Stimulated activated CD8-positive, alpha-beta memory T cell treated with anti-CD3 and anti-CD28 coated beads, Interleukin-15, amount 100 ng/mL, for 48 hours (primary cell): ENCODE measurements around the gene TMA7.
"Not testable (repeated sequence)": the region's sequence is repeated elsewhere in the genome, so short reads cannot be mapped to it uniquely, and the experiment has no call there.

Source experiments
- DNase-seq, 2 donors: peaks; one replicate each; pipeline ENCODE4 v3.0.0-alpha.2; 2020; ENCODE audit warnings: low read depth in 2 of 2

TMA7 gene

GRCh38 chr3:48436477-48436787 is 3.6 kb upstream of the TMA7 start:
- DNase-seq, result no peak

- DNase-seq, result no peak
Observed at GRCh38 chr3:48436855-48437254, 3.2 kb upstream of the TMA7 start.

- DNase-seq, result no peak
Observed at GRCh38 chr3:48437812-48438211, 2.2 kb upstream of the TMA7 start.

- DNase-seq, result no peak
Observed at GRCh38 chr3:48440590-48440958, 517 bp downstream of the TMA7 start.

- no peak for DNase-seq
Observed at GRCh38 chr3:48441940-48442339, 1.9 kb downstream of the TMA7 start.

DNA sequence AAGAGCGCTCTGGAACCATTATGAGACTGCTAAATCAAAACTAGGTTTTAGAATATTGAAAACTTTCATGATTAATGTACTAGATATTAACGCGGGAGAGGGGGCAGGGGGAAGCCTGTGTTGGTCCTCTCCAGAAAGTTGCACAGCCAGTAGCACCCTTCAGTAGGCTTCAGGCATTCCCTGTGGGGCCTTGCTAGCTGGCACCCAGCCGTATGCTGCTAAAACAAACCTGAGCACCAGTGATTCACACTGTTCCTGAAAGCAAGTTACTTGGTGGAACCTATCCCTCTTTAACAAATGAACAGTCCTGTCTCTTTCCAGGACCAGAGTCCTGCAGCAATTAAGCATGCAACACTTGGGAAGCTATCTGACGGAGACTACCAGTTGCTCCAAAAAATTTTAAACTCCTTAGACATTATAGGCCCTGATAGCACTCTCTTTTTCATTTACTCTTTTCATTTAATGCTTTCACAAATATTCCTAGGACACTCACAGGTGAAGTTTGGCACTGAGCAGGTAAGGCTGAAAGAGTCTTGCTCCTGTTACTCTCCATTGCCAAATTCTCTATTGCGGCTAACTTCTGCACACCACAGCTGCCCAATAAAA is 5.3 kb downstream of the TMA7 start:
- DNase-seq, result no peak

DNA sequence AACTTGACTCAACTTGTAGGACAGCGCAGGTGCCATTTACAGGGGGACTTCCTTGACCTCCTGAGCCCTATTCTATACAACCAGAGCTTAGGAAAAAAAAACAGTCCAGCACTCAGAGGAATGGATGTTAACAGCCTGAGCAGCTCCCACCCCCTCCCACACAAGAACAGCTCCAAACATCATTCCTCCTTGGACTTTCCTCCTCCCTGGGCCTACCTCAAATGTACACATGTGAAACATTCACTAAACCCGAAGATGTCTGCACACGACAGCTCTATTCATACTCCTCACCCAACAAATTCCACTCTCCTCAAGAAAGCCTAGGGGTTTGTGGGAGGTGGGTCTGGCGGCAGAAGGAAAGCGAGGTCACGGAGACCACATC is 6.0 kb downstream of the TMA7 start:
- no peak for DNase-seq

DNA sequence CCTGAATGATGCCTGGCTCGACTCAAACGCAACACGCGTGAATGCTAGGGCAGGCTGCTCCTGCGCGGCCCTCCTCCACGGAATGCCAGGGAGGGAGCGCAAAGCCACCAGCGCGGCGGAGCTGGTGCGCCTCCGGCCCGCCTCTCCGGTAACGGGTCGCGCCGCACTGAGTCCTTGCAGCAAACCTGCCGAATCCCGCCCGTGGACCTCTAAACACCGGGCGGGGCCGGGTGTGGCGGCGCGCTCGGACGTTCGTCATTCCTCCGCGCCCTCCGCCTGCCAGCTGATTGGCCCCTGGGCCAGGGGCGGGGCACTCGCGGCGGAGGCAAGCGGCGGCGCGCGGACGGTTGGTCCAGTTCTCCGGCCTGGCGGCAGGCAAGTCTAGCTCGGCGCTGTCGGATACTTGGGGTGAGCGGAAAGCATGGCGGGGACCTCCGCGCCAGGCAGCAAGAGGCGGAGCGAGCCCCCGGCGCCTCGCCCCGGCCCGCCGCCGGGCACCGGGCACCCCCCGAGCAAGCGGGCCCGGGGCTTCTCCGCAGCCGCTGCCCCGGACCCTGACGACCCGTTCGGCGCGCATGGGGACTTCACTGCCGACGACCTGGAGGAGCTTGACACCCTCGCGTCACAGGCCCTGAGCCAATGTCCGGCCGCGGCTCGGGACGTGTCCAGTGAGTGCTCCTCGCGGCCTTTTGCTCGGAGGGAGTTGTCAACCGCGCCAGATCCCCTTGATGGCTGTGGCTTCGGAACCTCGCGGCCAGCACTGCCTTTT is 6.6 kb downstream of the TMA7 start, which contains the start of gene ATRIP:
Gene ATRIP (plus strand): TSS at position 313 of the 769 bp plus-strand sequence. CDS start 109 bp downstream, at position 422.
- DNase-seq, result peak; percentile 85 to 88

DNA sequence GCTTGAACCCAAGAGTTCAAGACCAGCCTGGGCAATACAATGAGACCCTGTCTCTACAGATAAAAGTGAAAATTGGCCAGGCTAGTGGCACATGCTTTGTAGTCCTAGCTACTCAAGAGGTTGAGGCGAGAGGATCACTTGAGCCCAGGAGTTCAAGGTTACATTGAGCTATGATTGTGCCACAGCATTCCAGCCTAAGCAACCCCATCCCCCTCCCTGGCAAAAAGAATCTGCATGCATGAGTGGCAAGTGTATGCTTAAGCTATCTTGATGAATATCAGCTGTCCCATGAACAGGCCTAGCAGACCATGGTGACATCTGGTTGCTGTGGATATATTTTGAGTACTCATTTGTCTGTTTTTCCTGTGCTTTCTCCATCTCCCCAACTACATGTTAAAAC is 11.2 kb downstream of the TMA7 start:
- no peak for DNase-seq

GRCh38 chr3:48456456-48456855 is 16.4 kb downstream of the TMA7 start:
- no peak for DNase-seq

DNA sequence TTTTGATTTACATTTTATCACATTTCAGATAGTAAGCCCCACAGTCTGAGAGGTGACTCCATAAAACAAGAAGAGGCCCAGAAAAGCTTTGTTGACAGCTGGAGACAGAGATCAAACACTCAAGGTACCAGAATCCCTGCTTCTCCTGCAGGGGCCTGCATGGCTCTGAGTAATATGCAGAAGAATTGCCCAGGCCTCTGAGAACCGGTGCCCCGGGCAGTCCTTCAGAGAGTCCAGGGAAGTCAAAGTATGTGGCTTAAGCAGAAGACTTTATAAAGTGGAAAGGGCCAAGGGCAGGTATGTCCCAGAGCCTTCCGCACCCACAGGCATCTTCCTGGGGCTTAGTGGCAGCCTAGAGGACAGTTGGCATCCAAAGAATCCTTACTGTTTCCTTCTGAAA is 19.3 kb downstream of the TMA7 start:
- DNase-seq, result no peak

GRCh38 chr3:48459773-48460516 is 19.9 kb downstream of the TMA7 start:
- no peak for DNase-seq

DNA sequence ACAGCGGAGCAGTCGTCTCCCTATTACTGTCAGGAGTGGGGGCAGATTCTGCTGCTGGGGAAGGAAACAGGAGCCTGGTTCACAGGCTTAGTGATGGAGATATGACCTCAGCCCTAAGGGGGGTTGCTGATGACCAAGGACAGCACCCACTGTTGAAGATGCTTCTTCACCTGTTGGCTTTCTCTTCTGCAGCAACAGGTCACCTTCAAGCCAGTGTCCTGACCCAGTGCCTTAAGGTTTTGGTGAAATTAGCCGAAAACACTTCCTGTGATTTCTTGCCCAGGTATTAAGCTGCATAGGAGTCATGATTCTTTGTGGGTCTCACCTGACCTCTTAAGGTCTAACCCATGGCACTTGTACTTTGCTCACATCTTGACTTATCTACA is 20.5 kb downstream of the TMA7 start:
- no peak for DNase-seq

GRCh38 chr3:48461767-48462166 is 21.7 kb downstream of the TMA7 start:
- DNase-seq, result not testable (repeated sequence)

DNA sequence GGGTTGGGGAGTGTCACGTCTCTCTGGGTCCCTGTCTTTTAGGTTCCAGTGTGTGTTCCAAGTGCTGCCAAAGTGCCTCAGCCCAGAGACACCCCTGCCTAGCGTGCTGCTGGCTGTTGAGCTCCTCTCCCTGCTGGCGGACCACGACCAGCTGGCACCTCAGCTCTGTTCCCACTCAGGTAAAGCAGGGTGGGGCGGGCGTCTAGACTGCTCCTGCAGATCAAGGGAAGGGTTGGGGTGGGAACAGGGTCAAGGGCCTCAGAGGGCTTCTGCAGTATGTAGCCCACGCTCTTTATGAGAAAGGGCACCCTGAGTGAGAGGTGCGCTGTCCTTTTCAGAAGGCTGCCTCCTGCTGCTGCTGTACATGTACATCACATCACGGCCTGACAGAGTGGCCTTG is 23.6 kb downstream of the TMA7 start:
- no peak for DNase-seq

- no peak for DNase-seq
Observed at GRCh38 chr3:48464713-48465221, 24.7 kb downstream of the TMA7 start.

DNA sequence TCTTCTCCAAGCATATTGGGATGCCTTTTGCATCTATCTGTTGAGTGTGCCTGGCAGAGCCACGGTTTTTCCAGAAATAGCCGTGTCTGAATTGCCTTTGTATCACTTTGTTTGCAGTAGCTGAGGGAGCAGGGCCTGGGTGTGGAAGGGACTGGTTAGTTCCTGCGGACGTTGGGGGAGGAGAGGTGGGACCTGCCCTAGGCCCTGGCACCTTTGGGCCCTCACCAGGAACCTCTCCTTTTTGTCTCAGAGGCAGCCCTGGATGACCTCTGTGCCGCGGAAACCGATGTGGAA is 25.1 kb downstream of the TMA7 start:
- no peak for DNase-seq

DNA sequence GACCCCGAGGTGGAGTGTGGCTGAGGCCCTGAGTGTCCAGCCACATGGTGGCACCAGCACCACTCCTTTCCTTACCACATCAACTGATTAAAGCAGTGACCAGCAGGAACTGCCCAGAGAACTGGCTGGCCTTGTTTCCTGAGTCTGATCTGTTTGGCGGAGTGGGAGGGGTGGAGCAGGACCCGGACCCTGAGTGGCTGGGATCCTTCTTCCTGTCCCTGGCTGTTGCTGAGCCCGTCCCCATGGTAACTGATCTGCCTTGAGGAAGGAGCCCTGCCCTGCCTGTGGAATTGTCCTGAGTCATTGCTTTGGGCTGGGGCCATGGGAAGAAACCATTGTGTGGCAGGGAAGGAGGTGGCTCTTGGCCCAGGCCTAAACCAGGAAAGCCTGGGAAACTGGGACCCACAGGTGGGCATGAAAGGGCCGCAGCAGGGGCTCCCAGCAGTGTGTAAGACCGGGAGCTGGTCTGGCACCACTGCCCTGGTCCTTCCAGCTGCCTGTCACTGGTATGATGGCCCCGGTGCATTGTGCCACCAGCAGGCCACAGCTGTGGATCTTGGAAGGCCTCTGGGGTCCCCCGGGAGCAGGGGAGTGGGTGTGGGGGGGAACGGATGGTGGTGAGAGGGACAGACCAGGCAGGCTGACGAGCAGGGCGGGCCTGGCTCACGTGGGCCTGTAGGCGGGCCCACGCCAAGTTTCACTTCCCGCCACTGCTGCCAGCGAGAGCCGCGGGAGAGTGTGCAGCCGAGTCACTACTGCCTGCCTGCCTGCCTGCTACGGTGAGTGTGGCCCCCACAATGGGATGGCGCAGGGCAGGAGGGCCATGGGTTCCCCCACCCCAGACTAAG is 25.7 kb downstream of the TMA7 start:
- peak; percentile 75 to 78 for DNase-seq

GRCh38 chr3:48466386-48467109 is 26.5 kb downstream of the TMA7 start:
- DNase-seq, result no peak

DNA sequence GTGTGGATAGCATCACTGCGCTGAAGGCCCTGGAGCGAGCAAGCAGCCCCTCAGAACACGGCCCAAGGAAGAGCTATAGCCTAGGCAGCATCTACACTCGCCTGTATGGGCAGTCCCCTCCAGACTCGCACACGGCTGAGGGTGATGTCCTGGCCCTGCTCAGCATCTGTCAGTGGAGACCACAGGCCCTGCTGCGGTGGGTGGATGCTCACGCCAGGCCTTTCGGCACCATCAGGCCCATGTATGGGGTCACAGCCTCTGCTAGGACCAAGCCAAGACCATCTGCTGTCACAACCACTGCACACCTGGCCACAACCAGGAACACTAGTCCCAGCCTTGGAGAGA is 27.0 kb downstream of the TMA7 start:
- DNase-seq, result no peak

DNA sequence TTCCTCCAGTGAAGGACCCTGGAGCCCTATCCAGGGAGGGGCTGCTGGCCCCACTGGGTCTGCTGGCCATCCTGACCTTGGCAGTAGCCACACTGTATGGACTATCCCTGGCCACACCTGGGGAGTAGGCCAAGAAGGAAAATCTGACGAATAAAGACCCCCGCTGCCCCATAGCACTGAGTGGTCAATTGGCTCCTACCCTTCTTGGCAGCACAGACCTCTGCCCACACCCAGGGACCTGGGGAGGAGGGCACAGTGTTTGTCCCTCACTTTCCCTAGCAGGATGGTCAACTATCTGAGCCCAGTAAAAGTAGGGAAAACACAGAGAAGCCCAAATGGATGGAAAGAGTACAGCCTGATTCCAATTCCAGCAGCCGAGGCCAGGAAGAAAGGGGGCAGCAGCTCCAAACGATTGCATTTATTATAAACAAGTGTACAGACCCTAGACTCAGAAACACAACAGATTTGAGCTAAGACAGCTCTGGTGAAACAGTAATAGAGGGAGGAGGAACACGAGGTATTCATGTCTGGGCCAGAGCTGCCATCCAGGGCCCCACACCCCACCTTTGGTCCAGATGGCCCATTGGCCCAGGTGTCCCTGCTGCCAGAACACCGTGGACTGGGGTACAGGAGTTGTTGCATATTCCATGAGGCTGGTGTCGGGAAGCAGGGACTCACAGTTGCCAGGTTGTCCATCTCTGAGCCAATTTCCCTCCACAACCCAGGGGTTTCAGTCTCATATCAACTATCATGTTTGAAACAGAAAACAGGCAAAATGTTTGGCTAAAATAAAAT is 27.6 kb downstream of the TMA7 start:
- no peak for DNase-seq
